Heart left ventricle (tissue), 13 donors: Measurements from ENCODE around the gene NELL1.
"Not testable (repeated sequence)": the region's sequence is repeated elsewhere in the genome, so short reads cannot be mapped to it uniquely, and the experiment has no call there.

Source experiments
- CTCF ChIP-seq, 12 donors: fragments of 200-600 bp; sonication (generic) in 4 of 12; IDR thresholded peaks; one replicate each; pipeline versions ENCODE4 v1.5.0 to v1.8.0; 2018 to 2022; ENCODE audit warnings: antibody characterized with exemption in 12 of 12, mild to moderate bottlenecking in 5 of 12
- POLR2A ChIP-seq, 2 donors: fragments of 450-650 bp; IDR thresholded peaks; one replicate each; pipeline ENCODE4 v1.6.1; 2017; ENCODE audit warnings: antibody characterized with exemption in 2 of 2, mild to moderate bottlenecking in 2 of 2, moderate library complexity in 2 of 2
- donor health status: ischemic (EF 13 %, LVEDD 7.1; RV severe dilation, severe dysfunction).
- donor health status: DM: no; HTN: yes; CAD: no.
- donor health status: DM: no; HTN: no; CAD: no.
- donor health status: ischemic (EF 25% LVEDD 6.9; RV normal size, moderate dysfunction).
- donor health status: ischemic (EF 25% LVEDD 5.7; RV mildly dilated, moderate dysfunction).
- donor health status: ischemic (EF 35%, LVEDD 5.7; RV mildly dilated, moderate dysfunction).
- donor health status: nonischemic (EF 11% LVEDD 7.7; RV severe dilation, severe dysfunction).
- donor health status: DM: yes; HTN: yes; CAD: no.
- donor health status: PGD.
- donor health status: ischemic (EF 29% LVEDD 5.4; RV normal size, mild dysfunction).
- donor health status: nonischemic (EF 23%, LVEDD 6.1; RV moderate dilation, normal function).

- TF ChIP-seq CTCF, POLR2A (IDR thresholded peaks at IDR 0.05): not testable (repeated sequence)
These were observed 192.9 kb downstream of the NELL1 start for GRCh38 chr11:20862263-20862662.
